GM06990 (cell line): ENCODE data around the gene HS6ST1.

Experiments
- DNase-seq: peaks from one replicate; pipeline ENCODE4 v3.0.0-alpha.2; 2011; ENCODE audit not compliant: insufficient read length; ENCODE audit errors: extremely low read depth
- H3K27me3 ChIP-seq: replicated peaks from 2 replicates; pipeline ENCODE4 v1.6.0; 2011; ENCODE audit warnings: low read length; ENCODE audit not compliant: control insufficient read depth, insufficient read depth
- H3K36me3 ChIP-seq: 2 replicates; pipeline ENCODE4 v1.5.1; 2011; ENCODE audit warnings: low read length; ENCODE audit not compliant: control insufficient read depth, insufficient read depth
- H3K4me3 ChIP-seq: replicated peaks from 2 replicates; pipeline ENCODE4 v1.5.1; 2011; ENCODE audit warnings: low read depth, mild to moderate bottlenecking, control low read depth, low read length
- TF ChIP-seq, protein P1 (sequence below): IDR thresholded peaks from 2 replicates; pipeline ENCODE4 v1.5.1; 2011; ENCODE audit warnings: low read length, control low read depth, mild to moderate bottlenecking, inconsistent platforms; ENCODE audit not compliant: insufficient read depth, poor library complexity, severe bottlenecking

The HS6ST1 gene

DNA sequence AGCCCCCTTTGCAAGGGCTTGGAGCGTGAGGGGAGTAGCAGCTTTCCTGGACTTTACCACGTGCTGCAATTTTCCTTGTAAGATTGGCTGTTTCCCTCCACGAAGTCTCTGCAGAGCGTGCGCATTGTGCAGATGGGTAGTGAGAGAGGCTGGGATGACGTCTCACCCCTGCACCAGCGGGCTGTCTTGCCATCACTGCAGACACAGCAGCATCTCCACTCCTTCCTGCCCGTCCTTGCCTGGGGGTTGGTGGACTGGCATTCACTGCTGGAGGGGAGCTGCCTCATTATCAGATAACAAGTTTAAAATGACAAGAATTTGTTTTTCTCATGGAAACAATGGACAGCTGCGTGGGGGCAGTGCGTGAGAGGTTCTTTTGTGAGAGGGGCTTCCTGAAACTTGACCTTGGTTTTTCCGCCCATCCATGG, 45.3 kb upstream of the HS6ST1 start:
- TF ChIP-seq, protein P1, sequence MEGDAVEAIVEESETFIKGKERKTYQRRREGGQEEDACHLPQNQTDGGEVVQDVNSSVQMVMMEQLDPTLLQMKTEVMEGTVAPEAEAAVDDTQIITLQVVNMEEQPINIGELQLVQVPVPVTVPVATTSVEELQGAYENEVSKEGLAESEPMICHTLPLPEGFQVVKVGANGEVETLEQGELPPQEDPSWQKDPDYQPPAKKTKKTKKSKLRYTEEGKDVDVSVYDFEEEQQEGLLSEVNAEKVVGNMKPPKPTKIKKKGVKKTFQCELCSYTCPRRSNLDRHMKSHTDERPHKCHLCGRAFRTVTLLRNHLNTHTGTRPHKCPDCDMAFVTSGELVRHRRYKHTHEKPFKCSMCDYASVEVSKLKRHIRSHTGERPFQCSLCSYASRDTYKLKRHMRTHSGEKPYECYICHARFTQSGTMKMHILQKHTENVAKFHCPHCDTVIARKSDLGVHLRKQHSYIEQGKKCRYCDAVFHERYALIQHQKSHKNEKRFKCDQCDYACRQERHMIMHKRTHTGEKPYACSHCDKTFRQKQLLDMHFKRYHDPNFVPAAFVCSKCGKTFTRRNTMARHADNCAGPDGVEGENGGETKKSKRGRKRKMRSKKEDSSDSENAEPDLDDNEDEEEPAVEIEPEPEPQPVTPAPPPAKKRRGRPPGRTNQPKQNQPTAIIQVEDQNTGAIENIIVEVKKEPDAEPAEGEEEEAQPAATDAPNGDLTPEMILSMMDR, result no peak
- Histone ChIP-seq H3K36me3 (no peaks in the 10 kb centered on the region), H3K27me3 (no peaks in the 10 kb centered on the region; the same call in 1 of the 2 replicates), H3K4me3 (no peak overlapping the region)
- no peak for DNase-seq

DNA sequence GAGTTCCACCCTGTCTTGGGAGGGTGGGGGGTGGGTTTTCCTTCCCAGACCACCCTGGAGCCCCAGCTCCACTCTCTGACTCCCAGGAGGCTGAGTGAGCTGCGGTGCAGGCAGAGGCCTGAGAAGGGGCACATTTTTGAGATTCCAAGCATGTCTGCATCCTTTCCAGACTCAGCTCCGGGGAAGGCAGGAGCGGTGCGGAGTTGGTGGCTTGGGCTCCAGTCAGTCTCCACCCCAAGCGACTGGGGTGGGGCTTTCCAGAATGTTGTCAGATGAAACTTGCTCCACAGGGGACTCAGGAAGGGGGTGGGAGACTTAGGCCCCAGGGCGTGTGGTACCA, 44.2 kb upstream of the HS6ST1 start:
- TF ChIP-seq, protein P1, result no peak
- Histone ChIP-seq H3K27me3 (no peaks in the 10 kb centered on the region; the same call in 1 of the 2 replicates), H3K4me3 (no peak overlapping the region), H3K36me3 (no peaks in the 10 kb centered on the region)
- no peak for DNase-seq

DNA sequence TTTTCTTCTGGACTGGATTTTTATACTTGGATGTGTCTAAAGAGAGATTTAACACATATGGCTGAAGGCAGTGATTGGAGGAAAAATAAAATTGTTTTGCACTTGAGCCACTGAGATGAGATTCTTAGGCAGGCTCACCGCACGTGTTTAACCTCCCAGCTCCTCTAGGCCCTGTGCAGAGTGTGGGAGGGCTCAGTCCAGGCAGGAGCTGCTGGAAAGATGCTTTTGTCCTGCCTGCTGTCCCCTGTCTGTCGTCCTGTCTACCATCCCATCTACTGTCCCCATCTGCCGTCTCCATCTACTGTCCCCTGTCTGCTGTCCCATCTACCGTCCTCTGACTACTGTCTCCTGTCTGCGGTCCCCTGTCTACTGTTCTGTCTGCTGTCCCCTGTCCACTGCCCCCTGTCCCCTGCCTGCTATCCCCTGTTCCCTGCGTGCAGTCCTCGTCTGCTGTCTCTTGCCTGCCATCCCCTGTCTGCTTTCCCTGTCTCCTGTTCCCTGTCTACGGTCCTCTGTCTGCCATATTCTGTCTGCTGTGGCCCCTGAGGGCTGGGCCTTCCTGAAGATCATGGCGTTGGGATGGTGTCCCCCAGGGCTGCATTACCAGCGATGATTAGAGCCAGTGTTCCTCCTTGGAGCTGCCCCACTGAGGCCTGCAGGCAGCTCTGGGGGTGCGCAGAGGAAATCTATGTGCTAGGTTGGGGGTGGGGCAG, 43.7 kb upstream of the HS6ST1 start:
- no peaks in the 10 kb centered on the region; the same call in 1 of the 2 replicates for H3K27me3 ChIP-seq

GRCh38 chr2:128361376-128362131, 42.9 kb upstream of the HS6ST1 start:
- Histone ChIP-seq H3K4me3 (no peak overlapping the region), H3K27me3 (no peaks in the 10 kb centered on the region; the same call in 1 of the 2 replicates), H3K36me3 (no peaks in the 10 kb centered on the region)
- TF ChIP-seq, protein P1, result no peak
- DNase-seq, result no peak

More for the DNA sequence above, 43.7 kb upstream of the HS6ST1 start:
- DNase-seq, result no peak
- TF ChIP-seq, protein P1, result no peak
- no peaks in the 10 kb centered on the region for H3K36me3 ChIP-seq
- H3K4me3 ChIP-seq, result no peak overlapping the region

- DNase-seq, result no peak
- no peaks in the 10 kb centered on the region; the same call in 1 of the 2 replicates for H3K27me3 ChIP-seq
- H3K36me3 ChIP-seq, result no peaks in the 10 kb centered on the region
- TF ChIP-seq, protein P1, result no peak
- H3K4me3 ChIP-seq, result no peak overlapping the region
Measured at GRCh38 chr2:128360711-128361110, 42.0 kb upstream of the HS6ST1 start.
